Epidermal melanocyte (primary cell): ENCODE data around the gene ANKMY1.

Source experiments
- DNase-seq: peaks from one replicate; pipeline ENCODE4 v3.0.0; 2011; ENCODE audit warnings: low spot score; ENCODE audit not compliant: insufficient read length

ANKMY1 gene

DNA sequence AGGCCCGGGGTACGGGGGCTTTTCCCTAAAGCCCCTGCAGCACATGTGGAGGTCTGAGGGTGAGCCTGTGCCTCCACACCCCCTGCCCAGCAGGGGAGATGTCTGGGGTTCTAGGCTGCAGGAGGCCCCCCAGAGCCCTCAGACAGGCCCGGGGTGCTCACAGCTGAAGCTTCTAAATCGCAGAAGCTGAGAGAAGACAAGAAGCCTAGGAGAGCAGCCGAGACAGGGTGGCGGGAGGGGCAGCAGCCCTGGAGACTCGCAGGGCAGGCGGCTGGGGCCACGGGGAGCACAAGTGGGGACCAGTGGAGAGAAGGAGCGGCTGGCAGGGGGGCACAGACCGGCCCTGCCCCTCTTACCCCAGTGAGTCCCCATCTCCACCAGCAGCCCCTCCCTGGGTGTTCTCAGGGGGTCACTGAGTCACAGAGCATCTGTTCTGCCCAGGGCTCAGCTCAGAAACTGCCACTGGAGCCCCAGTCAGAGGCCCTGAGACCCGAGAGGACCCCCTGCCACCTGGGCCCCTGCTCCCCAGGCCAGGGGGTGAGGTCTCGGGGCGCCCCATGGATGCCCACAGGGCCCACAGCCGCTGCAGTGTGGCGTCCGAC lies 96.2 kb downstream of the ANKMY1 start:
- DNase-seq, result peak; percentile 8

DNA sequence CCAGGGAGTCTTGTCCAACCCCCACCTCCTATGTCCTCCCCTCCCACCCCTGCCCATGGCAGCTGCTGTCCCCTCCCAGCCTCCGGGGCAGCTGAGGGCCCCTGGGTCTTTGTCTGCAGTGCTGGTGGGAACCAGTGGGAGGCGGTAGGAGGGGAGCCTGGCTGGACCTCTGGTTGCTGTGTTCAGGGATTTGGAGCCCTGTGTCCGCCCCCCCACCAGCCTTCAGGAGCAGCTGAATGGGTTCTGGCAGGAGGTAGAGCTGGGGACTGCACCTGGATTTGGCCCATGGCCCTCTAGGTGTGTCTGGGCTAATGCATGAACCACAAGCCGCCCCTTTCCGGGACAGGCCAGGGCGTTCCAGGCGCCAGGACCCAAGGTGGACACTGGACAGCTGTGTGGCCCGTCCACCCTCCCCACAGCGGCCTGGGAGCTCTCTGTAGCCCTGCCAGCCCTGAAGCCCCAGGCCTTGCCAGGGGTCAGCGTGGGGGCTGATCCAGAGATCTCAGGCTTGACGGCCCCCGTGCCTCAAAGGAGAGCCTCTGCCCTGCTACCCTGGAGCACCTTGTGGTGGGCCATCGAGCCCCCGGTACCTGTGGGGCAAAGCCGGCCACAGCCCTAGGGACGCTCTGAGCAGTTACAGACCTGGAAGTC lies 96.9 kb downstream of the ANKMY1 start:
- DNase-seq, result no peak

DNA sequence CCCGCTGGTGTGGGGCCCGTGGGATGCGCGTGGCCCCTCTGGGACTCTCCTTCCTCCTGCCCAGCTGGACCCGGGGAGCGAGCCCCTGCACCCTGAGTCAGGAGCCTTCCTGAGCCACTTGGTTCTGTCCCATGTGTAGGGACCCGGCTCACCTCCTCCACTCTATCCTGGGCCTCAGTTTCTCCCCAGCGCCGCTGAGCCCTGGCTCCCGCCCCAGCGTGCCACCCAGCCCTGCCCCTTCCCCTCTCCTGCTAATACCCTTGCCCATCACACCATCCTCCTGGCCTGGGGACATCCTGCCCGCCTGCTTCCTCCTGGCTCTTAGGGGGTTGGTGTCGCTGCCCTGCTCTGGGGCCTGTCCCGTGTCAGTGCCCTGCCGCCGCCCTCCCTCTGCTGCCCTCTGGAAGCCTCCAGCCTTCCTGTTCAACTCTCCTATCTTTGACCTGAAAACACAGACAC lies 97.5 kb downstream of the ANKMY1 start:
- no peak for DNase-seq

DNA sequence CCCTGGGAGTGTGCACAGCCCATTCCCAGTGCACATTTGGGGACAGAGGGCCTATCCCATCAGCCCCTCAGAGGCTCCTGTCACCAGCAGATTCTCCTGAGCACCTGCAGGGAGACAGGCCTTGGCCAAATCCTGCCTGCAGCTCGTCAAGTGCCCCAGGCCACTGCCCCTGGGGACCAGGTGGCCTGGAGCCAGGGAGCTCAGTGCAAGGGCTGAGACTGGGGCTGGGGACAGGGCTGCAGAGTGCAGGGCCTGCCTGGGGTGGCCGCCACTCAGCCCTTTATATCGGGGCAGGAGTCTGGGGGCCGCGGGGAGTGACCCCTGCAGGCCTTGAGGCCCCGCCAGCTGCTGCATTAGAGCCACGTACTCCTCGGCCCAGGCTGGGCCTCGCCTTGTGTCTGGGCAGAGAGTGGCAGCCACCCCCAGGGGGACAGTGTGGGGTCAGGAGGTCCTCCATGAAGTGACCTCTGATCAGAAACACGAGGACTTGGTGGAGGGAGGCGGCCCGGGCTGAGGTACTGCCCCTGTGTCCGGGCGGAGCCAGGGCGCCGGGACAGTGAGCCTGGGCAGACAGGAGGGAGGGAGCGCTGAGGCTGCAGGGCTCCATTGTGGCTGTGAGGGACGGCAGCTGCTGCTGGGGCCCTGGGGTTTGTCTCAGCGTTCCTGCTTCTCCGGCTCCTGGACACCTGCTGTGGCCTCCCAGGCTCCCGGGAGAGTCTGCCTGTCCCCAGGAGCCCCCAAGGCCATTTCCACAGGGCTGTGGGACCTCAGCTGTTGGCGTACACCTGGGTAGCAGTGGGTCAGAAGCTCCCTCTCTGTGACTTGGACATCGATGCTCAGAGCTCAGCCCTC lies 98.2 kb downstream of the ANKMY1 start:
- no peak for DNase-seq

DNA sequence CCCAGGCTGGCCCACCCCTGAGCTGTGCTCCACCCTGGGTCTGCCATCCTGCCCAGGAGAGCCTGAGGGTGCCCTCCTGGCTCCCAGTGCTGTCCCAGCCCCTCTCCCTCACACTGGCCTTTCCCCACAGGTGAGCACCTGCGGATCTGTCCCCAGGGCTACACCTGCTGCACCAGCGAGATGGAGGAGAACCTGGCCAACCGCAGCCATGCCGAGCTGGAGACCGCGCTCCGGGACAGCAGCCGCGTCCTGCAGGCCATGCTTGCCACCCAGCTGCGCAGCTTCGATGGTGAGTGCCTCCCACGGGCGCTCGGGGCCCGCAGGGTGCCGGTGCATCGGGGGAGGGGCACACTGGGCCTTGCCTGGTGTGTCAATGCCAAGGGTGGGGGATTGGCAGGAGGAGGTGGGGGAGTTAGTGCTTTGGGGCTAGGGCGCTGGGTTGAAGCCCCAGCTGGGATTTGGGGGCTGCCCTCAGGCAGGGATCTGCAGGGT lies 98.8 kb downstream of the ANKMY1 start:
- DNase-seq, result no peak

DNA sequence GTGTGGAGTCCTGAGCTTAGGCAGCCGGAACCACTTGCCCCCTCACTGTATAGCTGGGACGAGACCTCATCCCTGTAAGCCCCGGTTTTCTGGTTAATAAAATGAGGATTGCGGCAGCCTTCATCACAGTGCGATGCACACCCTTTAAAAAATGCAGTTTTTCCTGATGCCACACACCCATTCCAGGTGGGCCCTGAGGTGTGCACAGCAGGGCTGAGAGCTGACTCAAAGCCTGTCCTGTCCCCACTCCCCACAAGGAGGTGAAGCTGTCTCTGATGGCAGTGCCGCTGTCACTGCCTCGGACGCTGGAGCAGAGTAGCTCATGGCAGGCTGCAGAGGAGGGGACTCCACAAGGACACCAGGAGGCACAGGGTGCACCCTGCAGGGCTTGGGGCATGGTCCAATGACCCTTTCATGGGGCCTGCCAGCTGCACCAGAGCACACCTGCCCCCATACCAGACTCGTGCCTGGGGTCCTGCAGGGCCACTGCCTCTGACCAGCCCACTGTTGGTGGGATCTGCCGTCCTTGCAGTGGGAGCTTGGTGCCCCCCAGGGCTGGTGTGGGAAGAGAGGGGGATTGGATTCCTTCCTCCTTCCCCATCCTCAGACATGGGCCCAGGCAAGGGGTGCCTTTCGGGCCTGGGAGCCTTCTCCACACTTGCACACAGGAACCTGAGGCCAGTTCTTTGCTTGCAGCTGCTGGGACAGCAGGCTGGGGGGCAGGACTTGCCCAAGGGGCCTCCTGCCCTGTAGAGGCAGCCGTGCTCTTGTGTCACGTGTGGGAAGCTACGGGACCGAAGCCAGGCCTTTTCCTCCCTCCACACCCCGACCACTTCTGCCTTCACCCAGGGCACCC lies 99.5 kb downstream of the ANKMY1 start:
- DNase-seq, result no peak

DNA sequence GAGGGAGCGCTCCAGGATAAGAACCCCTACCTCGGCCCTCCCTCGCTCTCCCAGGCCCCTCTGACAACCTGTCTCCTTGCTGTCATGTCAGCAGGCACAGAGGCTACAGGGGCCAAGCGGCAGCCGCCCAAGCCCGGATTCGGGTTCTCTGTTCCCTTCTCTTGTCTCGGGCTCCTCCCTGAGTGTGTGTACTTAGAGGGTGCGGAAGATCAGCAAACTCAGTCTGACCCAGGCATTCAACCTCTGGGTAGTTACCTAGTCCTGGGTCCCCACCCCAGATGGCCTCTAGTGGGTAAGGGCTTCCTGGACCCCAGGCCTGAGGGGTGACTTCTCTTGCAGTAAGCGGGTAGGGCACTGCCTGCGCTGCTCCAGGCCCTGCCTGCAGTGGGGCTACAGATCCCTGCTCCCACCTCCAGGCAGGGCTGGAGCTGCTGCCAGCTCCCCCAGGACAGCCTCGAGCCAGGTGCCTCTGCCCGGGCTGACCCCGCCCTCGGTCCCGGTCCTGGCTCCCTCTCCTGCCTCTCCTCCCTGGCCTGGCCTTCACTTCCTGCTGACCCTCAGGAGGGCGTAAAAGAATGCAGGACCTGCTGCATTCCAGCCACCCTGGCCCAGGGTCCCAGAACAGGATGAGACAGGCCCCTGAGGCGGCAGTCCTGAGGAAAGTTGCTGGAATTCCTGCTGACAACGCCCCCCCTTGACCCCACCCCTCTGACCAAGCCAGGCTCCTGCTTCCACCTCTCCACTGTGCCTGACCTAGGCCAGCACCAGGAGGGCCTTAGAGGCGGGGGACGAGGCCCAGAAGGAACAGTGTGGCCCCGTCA lies 100.4 kb downstream of the ANKMY1 start:
- no peak for DNase-seq

DNA sequence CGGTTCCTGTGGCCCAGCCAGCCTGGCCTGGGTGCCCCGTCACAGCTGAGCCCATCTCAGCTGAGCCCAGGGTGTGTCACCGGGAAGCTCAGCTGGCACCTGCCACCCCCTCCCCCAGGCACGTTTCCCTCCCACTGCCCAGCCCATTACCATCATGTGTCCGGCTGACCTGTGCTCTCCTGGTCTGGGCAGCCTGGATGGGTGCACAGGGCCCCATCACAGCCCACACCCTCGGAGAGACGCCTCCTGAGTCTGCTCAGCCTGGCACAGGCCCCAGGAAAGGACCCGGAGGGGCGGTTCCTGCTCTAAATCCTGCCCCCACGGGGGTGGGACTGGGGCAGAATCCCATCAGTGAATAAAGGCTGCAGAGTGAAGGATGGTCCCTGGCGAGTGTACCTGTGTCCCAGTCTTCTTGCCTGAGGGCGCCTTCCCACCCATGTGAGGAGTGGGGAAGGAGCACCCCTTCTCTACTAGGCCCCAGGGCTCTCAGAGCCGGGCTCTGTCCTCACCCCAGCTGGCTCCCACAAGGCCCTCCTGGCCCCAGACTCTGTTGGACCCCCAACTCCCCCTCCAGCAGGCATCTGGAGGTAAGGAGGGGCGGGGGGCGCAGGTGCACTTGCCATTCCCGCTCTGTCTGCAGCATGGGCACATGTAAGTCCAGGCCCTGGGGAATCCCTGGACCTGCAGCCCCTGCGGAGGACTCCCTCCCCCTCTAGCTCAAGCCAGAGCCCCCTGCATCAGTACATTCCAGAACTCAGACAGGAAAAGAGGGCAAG lies 101.2 kb downstream of the ANKMY1 start:
- no peak for DNase-seq

DNA sequence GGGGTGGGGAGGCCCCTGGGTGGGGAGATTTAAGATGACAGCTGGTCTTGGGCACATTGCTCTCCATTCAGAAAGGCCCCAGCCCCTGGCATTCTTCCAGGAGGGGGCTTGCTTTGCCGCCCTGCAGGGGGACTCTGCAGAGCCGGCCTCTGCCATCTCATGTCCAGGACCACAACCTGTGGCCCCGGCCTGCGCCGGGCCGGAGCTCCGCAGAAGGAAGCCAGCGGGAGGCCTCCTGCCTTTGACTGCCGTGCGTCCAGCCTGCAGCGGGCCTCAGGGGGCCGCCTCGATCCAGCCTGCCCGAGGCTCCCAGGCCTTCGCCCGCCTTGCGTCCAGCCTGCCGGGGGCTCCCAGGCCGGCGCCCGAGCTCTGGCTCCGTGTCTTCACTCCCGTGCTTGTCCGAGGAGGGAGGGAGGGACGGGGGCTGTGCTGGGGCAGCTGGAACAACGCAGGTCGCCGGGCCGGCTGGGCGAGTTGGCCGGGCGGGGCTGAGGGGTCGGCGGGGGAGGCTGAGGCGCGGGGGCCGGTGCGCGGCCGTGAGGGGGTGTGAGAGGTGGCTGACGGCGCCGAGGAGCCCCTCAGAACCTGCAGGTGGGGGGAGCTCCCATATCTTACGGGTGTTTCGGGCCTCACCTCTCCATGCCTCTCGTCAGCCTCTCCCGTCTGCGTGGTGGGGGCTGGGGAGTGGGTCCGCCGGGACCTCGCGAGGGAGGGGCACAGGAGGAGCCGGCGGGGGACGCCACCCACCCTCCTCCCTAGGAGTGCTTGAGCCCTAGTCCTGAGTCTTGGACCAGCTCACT lies 101.9 kb downstream of the ANKMY1 start:
- no peak for DNase-seq

DNA sequence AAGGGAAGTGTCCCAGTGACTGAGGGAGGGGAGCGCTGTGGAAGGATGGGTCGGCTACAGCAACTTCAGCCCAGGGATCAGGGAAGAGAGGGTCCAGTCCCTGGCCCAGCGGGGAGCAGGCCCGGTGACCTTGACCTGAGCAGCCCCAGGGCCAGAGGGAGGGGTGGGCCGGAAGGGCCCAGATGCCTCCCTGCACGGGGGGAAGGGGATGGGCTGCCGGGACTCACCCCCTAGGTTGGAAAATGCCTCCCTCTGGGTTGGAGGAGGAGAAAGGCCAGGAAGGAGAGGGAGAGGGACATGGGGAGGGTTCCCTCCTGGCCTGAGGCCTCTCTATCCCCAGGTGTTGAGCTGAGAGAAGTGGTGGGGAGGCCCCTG lies 102.5 kb downstream of the ANKMY1 start:
- DNase-seq, result no peak

DNA sequence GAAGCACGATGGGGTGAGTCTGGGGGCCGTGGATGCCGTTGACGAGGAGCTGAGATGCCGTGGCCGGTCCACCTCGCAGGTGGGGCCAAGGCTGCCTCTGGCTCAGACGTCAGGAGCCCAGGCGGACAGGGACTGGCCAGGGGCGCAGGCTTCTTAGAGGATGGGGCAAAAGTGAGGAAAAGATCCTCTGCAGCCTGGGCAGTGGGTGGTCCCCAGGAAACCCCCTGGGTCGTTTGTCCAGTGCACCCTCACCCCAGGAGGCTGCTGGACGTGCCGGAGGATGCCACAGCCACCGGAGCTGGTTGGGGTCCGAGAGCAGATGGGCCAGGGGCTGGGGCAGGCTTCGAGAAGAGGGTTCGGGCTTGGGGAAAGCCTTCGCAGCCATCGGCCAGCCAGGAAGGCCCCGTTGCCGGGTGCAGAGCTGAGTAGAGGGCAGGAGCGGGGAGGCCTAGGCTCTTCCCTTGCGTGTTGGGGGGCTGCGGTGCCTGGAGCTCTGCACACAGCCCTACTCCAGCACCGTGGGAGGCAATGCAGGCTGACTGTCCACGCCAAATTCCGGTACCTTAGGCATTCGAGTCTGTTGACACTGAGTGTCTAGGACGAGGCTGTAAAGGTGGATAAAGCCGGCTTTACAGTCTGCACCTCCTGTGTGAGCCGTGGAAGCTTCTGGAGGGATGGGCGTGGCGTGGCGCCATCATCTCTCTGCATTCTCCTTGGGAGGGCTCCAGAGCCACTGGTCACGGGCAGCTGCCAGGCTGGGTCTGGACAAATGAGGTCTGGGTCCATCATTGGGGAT lies 103.5 kb downstream of the ANKMY1 start:
- no peak for DNase-seq

DNA sequence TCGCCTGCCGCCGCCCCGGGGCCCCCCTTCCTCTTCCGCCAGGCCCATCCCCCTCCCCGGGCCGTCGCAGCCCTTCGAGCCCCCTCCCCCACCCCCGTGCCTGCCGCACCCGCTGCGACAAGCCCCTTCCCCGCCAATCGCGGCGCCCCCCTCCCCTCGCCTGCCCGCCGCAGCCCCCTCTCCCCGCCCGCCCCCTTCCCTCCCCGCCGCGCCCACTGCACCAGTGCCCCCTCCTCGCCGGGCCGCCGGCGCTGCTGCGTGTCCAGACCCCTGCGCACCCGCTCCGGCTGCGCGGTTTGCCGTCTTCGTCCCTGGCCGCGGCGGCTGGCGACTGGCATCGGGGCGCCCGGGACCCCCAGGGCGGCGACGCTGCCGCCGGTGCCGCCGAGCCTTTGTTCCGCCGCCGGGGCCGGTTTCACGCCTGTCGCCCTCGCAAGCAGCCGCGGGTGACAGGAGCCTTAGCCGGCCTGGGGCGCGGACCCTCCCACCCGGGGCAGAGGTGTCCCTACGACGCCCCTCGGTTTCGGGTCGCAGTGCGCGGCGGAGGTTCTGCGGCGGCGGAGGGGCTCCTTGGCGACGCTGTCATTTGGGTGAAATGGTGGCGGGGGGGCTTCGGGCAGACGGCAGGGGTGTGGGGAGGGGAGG lies 104.2 kb downstream of the ANKMY1 start:
- DNase-seq, result no peak

DNA sequence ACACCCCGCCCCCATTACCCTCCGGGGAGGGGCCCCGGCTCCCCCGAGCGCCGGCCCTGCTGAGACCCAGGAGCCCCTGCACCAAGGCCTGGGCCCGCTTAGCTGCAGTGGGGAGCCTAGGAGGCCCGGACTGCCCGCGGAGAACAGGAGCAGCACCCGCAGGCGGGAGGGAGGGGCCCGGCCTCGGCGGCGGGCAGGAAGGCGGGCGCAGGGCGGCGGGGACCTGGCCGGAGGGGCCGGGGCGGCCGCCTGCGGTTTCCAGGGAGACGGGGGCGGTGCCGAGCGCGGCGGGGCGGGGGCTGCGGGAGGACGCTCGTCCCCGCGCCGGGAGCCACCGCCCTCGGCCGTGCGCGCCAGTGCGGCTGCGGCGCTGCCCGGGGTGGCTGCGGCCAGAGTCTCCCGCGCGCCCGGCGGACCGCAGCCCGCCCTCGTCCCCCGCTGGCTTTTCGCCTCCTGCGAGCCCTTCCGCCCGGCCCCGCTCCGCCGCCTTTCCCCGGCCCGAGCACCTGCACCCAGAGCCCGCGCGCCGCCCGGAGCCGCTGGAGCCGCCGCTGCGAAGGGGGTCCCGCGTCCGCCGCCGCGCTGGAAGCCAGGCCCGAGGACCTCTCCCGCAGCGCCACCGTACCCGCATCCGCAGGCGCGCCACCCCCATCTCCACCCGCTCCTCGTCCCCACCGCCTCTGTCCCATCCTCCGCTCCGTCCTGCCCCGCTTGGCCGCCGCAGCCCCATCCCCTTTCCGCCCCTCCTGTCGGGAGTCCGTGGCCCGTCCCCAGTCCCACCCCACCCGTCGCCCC lies 105.1 kb downstream of the ANKMY1 start:
- DNase-seq, result peak; percentile 93

DNA sequence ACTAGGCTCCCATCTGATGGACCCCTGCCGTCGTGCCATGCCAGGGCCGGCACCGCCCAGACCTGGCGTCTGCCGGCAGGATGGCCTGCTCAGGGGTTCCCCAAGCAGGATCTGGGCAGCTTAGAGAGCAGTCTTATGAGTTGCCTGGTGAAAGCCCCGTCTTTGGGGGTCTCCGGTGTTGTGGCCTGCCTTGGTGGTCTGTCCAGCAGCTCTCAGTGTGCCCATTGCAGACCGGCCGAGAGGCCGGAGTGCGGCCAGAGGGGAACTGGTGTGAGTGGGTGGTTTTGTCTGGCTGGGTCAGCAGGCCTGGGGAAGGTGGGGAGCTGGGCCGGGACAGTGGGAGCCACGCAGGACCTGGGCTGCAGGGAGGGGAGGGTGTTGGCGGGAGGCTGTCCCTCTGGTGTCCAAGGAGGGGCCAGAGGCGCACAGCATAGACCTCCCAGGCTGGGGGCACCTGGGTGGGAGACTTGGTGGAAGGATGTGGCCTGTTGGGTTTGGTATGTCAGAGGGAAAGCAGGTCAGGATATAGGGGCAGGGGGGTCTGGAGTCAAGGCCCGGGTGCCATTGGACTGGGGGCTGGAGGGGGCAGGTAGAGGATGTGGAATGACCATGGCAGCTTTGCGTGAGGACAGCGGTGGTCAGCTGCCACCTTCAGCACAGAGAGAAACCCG lies 105.9 kb downstream of the ANKMY1 start:
- DNase-seq, result no peak

DNA sequence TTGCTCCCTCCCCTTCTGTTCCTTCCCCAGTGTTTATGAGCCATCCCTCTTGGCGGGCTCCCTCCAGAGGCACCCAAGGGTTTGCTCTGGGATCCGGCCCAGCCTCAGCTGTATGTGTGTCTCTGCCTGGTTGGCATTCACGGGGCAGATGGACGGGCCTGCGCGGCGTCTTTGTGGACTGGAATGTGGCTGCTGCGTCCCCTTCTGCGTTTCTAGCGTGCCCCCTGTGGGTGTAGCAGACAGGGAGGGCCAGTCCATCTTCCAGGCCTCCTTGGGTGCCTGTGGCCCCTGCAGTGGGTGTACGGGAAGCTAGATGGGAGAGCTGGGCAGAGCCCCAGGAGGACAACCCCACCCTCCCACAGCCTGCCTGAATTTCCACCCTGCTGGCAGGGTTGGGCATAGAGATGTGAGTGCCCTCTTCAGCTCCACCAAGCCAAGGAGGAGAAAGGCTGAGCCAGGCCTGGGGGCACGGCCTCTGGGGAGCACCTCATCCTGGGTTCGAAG lies 106.6 kb downstream of the ANKMY1 start:
- DNase-seq, result no peak

DNA sequence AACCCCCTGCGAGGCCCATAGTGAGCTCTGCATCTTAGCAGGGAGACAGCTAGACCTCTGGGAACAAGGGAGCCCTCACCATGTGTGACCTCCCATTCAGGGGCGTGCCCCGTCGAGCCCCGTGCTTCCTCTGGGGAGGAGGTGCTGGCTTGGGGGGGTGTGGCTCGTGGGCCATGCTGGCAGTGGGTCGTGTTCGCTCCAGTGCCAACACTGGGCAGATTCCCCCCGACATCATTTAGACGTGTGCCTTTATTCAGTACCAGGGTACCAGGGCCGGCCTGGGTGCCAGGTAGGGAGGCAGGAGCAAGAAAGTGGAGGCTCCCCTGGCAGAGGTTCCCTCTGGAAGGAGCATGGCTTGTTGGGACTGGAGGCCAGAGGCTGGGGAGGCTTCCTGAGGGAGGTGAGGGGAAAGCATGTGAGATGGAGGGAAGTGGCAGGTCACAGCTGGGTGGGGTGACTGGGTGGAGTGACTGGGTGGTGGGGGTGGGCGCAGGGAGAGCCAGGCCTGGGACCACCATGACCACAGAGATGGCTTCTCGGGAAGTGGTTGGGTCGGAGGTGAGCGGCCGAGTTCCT lies 107.2 kb downstream of the ANKMY1 start:
- no peak for DNase-seq
